BLaER1 treated with 17β-estradiol and CSF1 and Interleukin-3, amounts not matched to agents 10 nM and 100 nM (cell line): Measurements from ENCODE around the gene SPDYE6.

ENCODE experiments used
- H3K27ac ChIP-seq, 11 experiments: shearing (Covaris generic); formaldehyde crosslinking; 2 replicates each; pipeline ENCODE4 v1.8.1; 2022
- H3K27me3 ChIP-seq, 11 experiments: shearing (Covaris generic); formaldehyde crosslinking; 2 replicates each; pipeline ENCODE4 v1.8.1; 2022
- H3K36me3 ChIP-seq, 11 experiments: shearing (Covaris generic); formaldehyde crosslinking; 2 replicates each; pipeline ENCODE4 v1.8.1; 2022
- H3K4me1 ChIP-seq, 10 experiments: shearing (Covaris generic); formaldehyde crosslinking; 2 replicates each; pipeline ENCODE4 v1.8.1; 2022
- H3K4me2 ChIP-seq, 11 experiments: shearing (Covaris generic); formaldehyde crosslinking; 2 replicates each; pipeline ENCODE4 v1.8.1; 2022
- H3K4me3 ChIP-seq, 10 experiments: shearing (Covaris generic); formaldehyde crosslinking; 2 replicates each; pipeline ENCODE4 v1.8.1; 2022
- H3K9ac ChIP-seq, 11 experiments: shearing (Covaris generic); formaldehyde crosslinking; 2 replicates each; pipeline ENCODE4 v1.8.1; 2022
- H3K9me3 ChIP-seq, 11 experiments: shearing (Covaris generic); formaldehyde crosslinking; replicated peaks in 1 of 11; 2 replicates each; pipeline ENCODE4 v1.8.1; 2022
- H4K20me1 ChIP-seq, 11 experiments: shearing (Covaris generic); formaldehyde crosslinking; 2 replicates each; pipeline ENCODE4 v1.8.1; 2022
- Cebpa-rat ChIP-seq, 11 experiments: shearing (Covaris generic); IDR thresholded peaks; 2 replicates each; pipeline ENCODE4 v1.8.1; 2022

Gene SPDYE6

GRCh38 chr7:102296514-102296913 lies 59.7 kb downstream of the SPDYE6 start:
- Histone ChIP-seq H3K27me3 (no peaks in the 10 kb centered on the region), H3K4me3 (no peak overlapping the region), H3K9ac (no peak overlapping the region), H3K36me3 (peaks cover 13 to 51% (median 21%) of the 10 kb centered on the region in 11 experiments; a peak in 21 of 22 replicates), H3K27ac (no peak overlapping the region), H3K4me1 (peaks cover 58 to 80% (median 69%) of the 10 kb centered on the region in 10 experiments), H3K4me2 (peak overlapping the region in 7 of 11 experiments; percentile 63 to 81 (median 76); a peak in 10 of 22 replicates), H3K9me3 (no peaks in the 10 kb centered on the region), H4K20me1 (peaks cover 46 to 100% (median 88%) of the 10 kb centered on the region in 11 experiments)
- TF ChIP-seq Cebpa-rat (IDR thresholded peaks at IDR 0.05) = no peak

GRCh38 chr7:102296179-102296438 lies 60.1 kb downstream of the SPDYE6 start:
- Histone ChIP-seq H3K36me3 (peaks cover 9 to 51% (median 19%) of the 10 kb centered on the region in 11 experiments; a peak in 21 of 22 replicates), H3K4me1 (peaks cover 58 to 83% (median 69%) of the 10 kb centered on the region in 10 experiments), H3K4me2 (peak overlapping the region; percentile 58 to 81 (median 76)), H3K4me3 (no peak overlapping the region), H3K9ac (no peak overlapping the region), H3K27ac (peak overlapping the region in 3 of 11 experiments; percentile 1 to 12 (median 11); a peak in 2 of 22 replicates), H4K20me1 (peaks cover 50 to 100% (median 92%) of the 10 kb centered on the region in 11 experiments), H3K9me3 (no peaks in the 10 kb centered on the region), H3K27me3 (no peaks in the 10 kb centered on the region)
- no peak for TF ChIP-seq Cebpa-rat (IDR thresholded peaks at IDR 0.05)
